Endothelial cell of umbilical vein (primary cell): Measurements from ENCODE around the gene SH3D19.

Source experiments
- EZH2 ChIP-seq: IDR thresholded peaks from 2 replicates; pipeline ENCODE4 v1.6.1; 2012; ENCODE audit warnings: borderline replicate concordance, low read depth, mild to moderate bottlenecking, moderate library complexity, low read length, inconsistent platforms; ENCODE audit not compliant: severe bottlenecking
- GATA2 ChIP-seq: IDR thresholded peaks from 2 replicates; pipeline ENCODE4 v1.7.0; 2011; ENCODE audit warnings: low read depth, mild to moderate bottlenecking, moderate library complexity, mixed read lengths, low read length; ENCODE audit not compliant: insufficient read length, insufficient read depth
- POLR2AphosphoS5 ChIP-seq: IDR thresholded peaks from 2 replicates; pipeline ENCODE4 v1.6.1; 2012; ENCODE audit warnings: low read depth, mild to moderate bottlenecking, control low read depth, low read length, moderate library complexity; ENCODE audit not compliant: insufficient read depth
- TF ChIP-seq, protein P1 (sequence below), 2 donors: IDR thresholded peaks; 1 replicate in 1 of 2; 2 replicates in 1 of 2; pipeline ENCODE4 v1.5.1; 2011; ENCODE audit warnings: low read length in 2 of 2, mild to moderate bottlenecking in 2 of 2, moderate library complexity in 2 of 2, control low read depth in 1 of 2, inconsistent platforms in 1 of 2, low read depth in 1 of 2; ENCODE audit not compliant: insufficient read depth in 1 of 2; ENCODE audit errors: extremely low read depth in 1 of 2

DNA sequence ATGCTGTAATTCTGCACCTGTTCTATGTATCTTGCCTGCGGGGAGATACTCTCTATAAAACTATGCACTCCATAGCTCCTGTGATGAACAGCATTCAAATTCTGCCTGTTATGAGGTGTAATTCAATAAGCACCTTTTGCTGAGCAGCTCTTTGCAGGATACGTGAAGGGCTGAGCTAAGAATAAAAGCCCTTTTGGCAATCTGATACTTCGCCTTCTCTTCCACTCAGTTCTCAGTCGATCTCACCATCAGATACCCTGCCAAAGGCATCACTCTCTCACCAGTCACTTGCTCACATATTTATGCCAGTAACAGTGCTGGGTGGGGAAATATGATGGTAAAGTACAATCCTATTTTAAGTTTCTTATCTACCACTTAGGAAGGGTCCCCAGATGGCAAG, 158.8 kb downstream of the SH3D19 start:
- TF ChIP-seq, protein P1, sequence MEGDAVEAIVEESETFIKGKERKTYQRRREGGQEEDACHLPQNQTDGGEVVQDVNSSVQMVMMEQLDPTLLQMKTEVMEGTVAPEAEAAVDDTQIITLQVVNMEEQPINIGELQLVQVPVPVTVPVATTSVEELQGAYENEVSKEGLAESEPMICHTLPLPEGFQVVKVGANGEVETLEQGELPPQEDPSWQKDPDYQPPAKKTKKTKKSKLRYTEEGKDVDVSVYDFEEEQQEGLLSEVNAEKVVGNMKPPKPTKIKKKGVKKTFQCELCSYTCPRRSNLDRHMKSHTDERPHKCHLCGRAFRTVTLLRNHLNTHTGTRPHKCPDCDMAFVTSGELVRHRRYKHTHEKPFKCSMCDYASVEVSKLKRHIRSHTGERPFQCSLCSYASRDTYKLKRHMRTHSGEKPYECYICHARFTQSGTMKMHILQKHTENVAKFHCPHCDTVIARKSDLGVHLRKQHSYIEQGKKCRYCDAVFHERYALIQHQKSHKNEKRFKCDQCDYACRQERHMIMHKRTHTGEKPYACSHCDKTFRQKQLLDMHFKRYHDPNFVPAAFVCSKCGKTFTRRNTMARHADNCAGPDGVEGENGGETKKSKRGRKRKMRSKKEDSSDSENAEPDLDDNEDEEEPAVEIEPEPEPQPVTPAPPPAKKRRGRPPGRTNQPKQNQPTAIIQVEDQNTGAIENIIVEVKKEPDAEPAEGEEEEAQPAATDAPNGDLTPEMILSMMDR (IDR thresholded peaks at IDR 0.05; ENCODE audit: extremely low read depth in 1 of 2, insufficient read depth in 1 of 2, low read depth in 1 of 2, low read length in 2 of 2) = no peak
- TF ChIP-seq POLR2AphosphoS5 (no peak), EZH2 (no peak), GATA2 (no peak)
